HG02763 (cell line): Measurements from ENCODE around the gene CNNM3.
"Not testable (repeated sequence)": the region's sequence is repeated elsewhere in the genome, so short reads cannot be mapped to it uniquely, and the experiment has no call there.

Experiments
- ATAC-seq: cut with Tn5 transposase; IDR thresholded peaks from one replicate; pipeline ENCODE4 v1.9.1; 2021; ENCODE audit warnings: mild to moderate bottlenecking, moderate library complexity; ENCODE audit not compliant: unreplicated experiment

CNNM3 gene

GRCh38 chr2:96816127-96816835 lies at the start of gene CNNM3:
CNNM3 (plus strand) TSS chr2:96816268; CDS start chr2:96816278, 10 bp downstream.
- ATAC-seq, result peak; percentile 85

GRCh38 chr2:96767135-96767871 lies 48.8 kb upstream of the CNNM3 start:
- no peak for ATAC-seq

GRCh38 chr2:96768083-96768561 lies 47.9 kb upstream of the CNNM3 start:
- ATAC-seq, result no peak

GRCh38 chr2:96769814-96770213 lies 46.3 kb upstream of the CNNM3 start:
- ATAC-seq, result no peak

GRCh38 chr2:96770442-96771202 lies 45.4 kb upstream of the CNNM3 start:
- no peak for ATAC-seq

- ATAC-seq, result no peak
Measured at GRCh38 chr2:96771796-96772618, 44.1 kb upstream of the CNNM3 start.

GRCh38 chr2:96772903-96773671 lies 43.0 kb upstream of the CNNM3 start:
- no peak for ATAC-seq

GRCh38 chr2:96773922-96774321 lies 42.1 kb upstream of the CNNM3 start:
- ATAC-seq, result no peak

- no peak for ATAC-seq
Measured at GRCh38 chr2:96775160-96775559, 40.9 kb upstream of the CNNM3 start.

GRCh38 chr2:96783388-96783787 lies 32.7 kb upstream of the CNNM3 start:
- ATAC-seq, result no peak

GRCh38 chr2:96787411-96787810 lies 28.7 kb upstream of the CNNM3 start:
- no peak for ATAC-seq

GRCh38 chr2:96788442-96789244 lies 27.4 kb upstream of the CNNM3 start:
- ATAC-seq, result no peak

GRCh38 chr2:96789245-96789617 lies 26.8 kb upstream of the CNNM3 start:
- ATAC-seq, result no peak

GRCh38 chr2:96792772-96793749 lies 23.0 kb upstream of the CNNM3 start:
- no peak for ATAC-seq

GRCh38 chr2:96795076-96795475 lies 21.0 kb upstream of the CNNM3 start:
- no peak for ATAC-seq

GRCh38 chr2:96796497-96796896 lies 19.6 kb upstream of the CNNM3 start:
- not testable (repeated sequence) for ATAC-seq

GRCh38 chr2:96797066-96797625 lies 18.9 kb upstream of the CNNM3 start:
- ATAC-seq, result no peak
